ENCODE measurements around the gene FAM53A.

The FAM53A gene

GRCh38 chr4:1632109-1633104 lies 51.7 kb downstream of the FAM53A start:
- H3K27ac ChIP-seq: no peak overlapping the region
- H3K4me2 ChIP-seq: no peak overlapping the region
- no peak overlapping the region for H3K9ac ChIP-seq
- no peaks in the 10 kb centered on the region for H3K4me1 ChIP-seq (ENCODE audit: low read depth, poor library complexity, severe bottlenecking)
- TF ChIP-seq, protein P1, sequence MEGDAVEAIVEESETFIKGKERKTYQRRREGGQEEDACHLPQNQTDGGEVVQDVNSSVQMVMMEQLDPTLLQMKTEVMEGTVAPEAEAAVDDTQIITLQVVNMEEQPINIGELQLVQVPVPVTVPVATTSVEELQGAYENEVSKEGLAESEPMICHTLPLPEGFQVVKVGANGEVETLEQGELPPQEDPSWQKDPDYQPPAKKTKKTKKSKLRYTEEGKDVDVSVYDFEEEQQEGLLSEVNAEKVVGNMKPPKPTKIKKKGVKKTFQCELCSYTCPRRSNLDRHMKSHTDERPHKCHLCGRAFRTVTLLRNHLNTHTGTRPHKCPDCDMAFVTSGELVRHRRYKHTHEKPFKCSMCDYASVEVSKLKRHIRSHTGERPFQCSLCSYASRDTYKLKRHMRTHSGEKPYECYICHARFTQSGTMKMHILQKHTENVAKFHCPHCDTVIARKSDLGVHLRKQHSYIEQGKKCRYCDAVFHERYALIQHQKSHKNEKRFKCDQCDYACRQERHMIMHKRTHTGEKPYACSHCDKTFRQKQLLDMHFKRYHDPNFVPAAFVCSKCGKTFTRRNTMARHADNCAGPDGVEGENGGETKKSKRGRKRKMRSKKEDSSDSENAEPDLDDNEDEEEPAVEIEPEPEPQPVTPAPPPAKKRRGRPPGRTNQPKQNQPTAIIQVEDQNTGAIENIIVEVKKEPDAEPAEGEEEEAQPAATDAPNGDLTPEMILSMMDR (conservative IDR thresholded peaks at IDR 0.05; ENCODE audit: low read depth, low read length): no peak
- no peak overlapping the region for H3K4me3 ChIP-seq (IDR thresholded peaks at IDR 0.05; ENCODE audit: insufficient read depth, low read depth, low read length)
- H4K20me1 ChIP-seq (ENCODE audit: insufficient read depth): no peaks in the 10 kb centered on the region
- no peak overlapping the region for H2AFZ ChIP-seq (ENCODE audit: low read depth)
- no peaks in the 10 kb centered on the region for H3K79me2 ChIP-seq (ENCODE audit: insufficient read depth, low read depth)
- H3K27me3 ChIP-seq (ENCODE audit: insufficient read depth, low read depth): peaks cover 25% of the 10 kb centered on the region; the same call in 1 of the 2 replicates
- no peaks in the 10 kb centered on the region for H3K36me3 ChIP-seq (ENCODE audit: insufficient read depth)

GRCh38 chr4:1631136-1631535 lies 53.0 kb downstream of the FAM53A start:
- Histone ChIP-seq H3K79me2 (ENCODE audit: insufficient read depth, low read depth) (no peaks in the 10 kb centered on the region), H3K36me3 (ENCODE audit: insufficient read depth) (no peaks in the 10 kb centered on the region), H3K9ac (no peak overlapping the region), H3K27me3 (ENCODE audit: insufficient read depth, low read depth) (peaks cover 25% of the 10 kb centered on the region; the same call in 1 of the 2 replicates), H3K4me3 (IDR thresholded peaks at IDR 0.05; ENCODE audit: insufficient read depth, low read depth, low read length) (no peak overlapping the region), H3K4me2 (no peak overlapping the region), H3K27ac (no peak overlapping the region), H3K4me1 (ENCODE audit: low read depth, poor library complexity, severe bottlenecking) (no peaks in the 10 kb centered on the region), H2AFZ (ENCODE audit: low read depth) (no peak overlapping the region), H4K20me1 (ENCODE audit: insufficient read depth) (no peaks in the 10 kb centered on the region)
- TF ChIP-seq, protein P1 (conservative IDR thresholded peaks at IDR 0.05; ENCODE audit: low read depth, low read length): no peak

- H2AFZ ChIP-seq (ENCODE audit: low read depth): no peak overlapping the region
- H3K79me2 ChIP-seq (ENCODE audit: insufficient read depth, low read depth): no peaks in the 10 kb centered on the region
- H3K27ac ChIP-seq: no peak overlapping the region
- no peaks in the 10 kb centered on the region for H3K36me3 ChIP-seq (ENCODE audit: insufficient read depth)
- H3K9ac ChIP-seq: no peak overlapping the region
- no peaks in the 10 kb centered on the region for H4K20me1 ChIP-seq (ENCODE audit: insufficient read depth)
- H3K4me1 ChIP-seq (ENCODE audit: low read depth, poor library complexity, severe bottlenecking): no peaks in the 10 kb centered on the region
- no peak overlapping the region for H3K4me3 ChIP-seq (IDR thresholded peaks at IDR 0.05; ENCODE audit: insufficient read depth, low read depth, low read length)
- peaks cover 22% of the 10 kb centered on the region; the same call in 1 of the 2 replicates for H3K27me3 ChIP-seq (ENCODE audit: insufficient read depth, low read depth)
- H3K4me2 ChIP-seq: no peak overlapping the region
- TF ChIP-seq, protein P1 (conservative IDR thresholded peaks at IDR 0.05; ENCODE audit: low read depth, low read length): no peak
Observed at GRCh38 chr4:1630266-1630665, 53.8 kb downstream of the FAM53A start.

DNA sequence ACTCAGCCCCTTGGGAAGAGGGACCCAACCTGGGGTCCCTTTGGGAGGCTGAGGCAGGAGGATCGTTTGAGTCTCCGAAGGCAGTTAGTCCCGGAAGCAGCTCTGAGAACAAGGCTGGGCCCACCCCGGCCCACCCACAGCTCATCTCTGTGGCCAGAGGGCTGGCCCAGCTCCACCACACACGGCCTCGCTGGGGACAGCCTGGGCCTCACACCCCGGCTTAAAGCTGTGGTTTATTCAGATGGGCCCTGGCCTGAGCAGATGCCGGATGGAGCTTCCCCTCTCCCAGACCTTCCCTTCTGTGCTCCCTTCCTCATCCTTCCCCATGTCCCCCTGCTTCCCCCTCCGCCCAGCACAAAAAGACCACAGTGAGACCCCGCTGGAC lies 54.4 kb downstream of the FAM53A start:
- Histone ChIP-seq H3K4me2 (no peak overlapping the region), H3K36me3 (ENCODE audit: insufficient read depth) (no peaks in the 10 kb centered on the region), H3K4me3 (IDR thresholded peaks at IDR 0.05; ENCODE audit: insufficient read depth, low read depth, low read length) (no peak overlapping the region), H2AFZ (ENCODE audit: low read depth) (no peak overlapping the region), H3K9ac (no peak overlapping the region), H3K79me2 (ENCODE audit: insufficient read depth, low read depth) (no peaks in the 10 kb centered on the region), H4K20me1 (ENCODE audit: insufficient read depth) (no peaks in the 10 kb centered on the region), H3K4me1 (ENCODE audit: low read depth, poor library complexity, severe bottlenecking) (no peaks in the 10 kb centered on the region), H3K27ac (no peak overlapping the region), H3K27me3 (ENCODE audit: insufficient read depth, low read depth) (peaks cover 19% of the 10 kb centered on the region; the same call in 1 of the 2 replicates)
- TF ChIP-seq, protein P1 (conservative IDR thresholded peaks at IDR 0.05; ENCODE audit: low read depth, low read length): no peak

Measured in KMS-11 (cell line).